HepG2 (cell line): ENCODE results near the gene ZNRF3. TPM values are rescaled to one million over a fixed set of nuclear protein-coding genes. Genes with fewer than 3 reads are reported as not detected.

Experiments used
- ATAC-seq: fragments of 200-7000 bp; cut with Tn5 transposase; 3 replicates; pipeline ENCODE4 v1.9.1; 2020; ENCODE audit warnings: mild to moderate bottlenecking, moderate library complexity
- BruUV-seq: library from RNA; stranded (reverse); fragments of 400-500 nt; replicated peaks from 2 replicates; lab custom pipeline; 2021; lab: Mats Ljungman, UMichigan
- CTCF ChIA-PET: fragments of 300-600 bp; formaldehyde crosslinking; extraction: SDS; loops from one replicate; lab custom pipeline; 2021; ENCODE audit warnings: low total read pairs, inconsistent platforms, low intra/inter-chr PET ratio; lab: Yijun Ruan, JAX
- POLR2A ChIA-PET: fragments of 350-600 bp; sonication (Branson Sonifier 250); formaldehyde crosslinking; loops from one replicate; lab custom pipeline; 2020; ENCODE audit warnings: antibody characterized with exemption, inconsistent platforms; lab: Yijun Ruan, JAX
- DNase-seq: peaks from one replicate; pipeline ENCODE4 v3.0.0-alpha.2; 2015; ENCODE audit warnings: low spot score
- FAIRE-seq: peaks from 3 replicates; lab custom pipeline; 2011; peaks lifted over from hg19 to GRCh38; lab: Jason Lieb, UNC
- H2AFZ ChIP-seq: one replicate; pipeline ENCODE4 v1.6.1; 2011; ENCODE audit warnings: low read length, inconsistent platforms
- H3K27ac ChIP-seq: fragments of 300-600 bp; 3 replicates; pipeline ENCODE4 v1.8.0; 2011; ENCODE audit warnings: mixed run types, mild to moderate bottlenecking, mixed read lengths, low read length, inconsistent platforms; ENCODE audit not compliant: insufficient read depth; ENCODE audit errors: extremely low read length
- H3K27me3 ChIP-seq, 2 experiments: fragments of 200-600 bp in 1 of 2; 2 replicates in 1 of 2; 3 replicates in 1 of 2; pipeline versions ENCODE4 v1.6.0 to v1.8.0; 2011; ENCODE audit warnings: low read length in 2 of 2, mild to moderate bottlenecking in 2 of 2, moderate library complexity in 2 of 2, inconsistent platforms in 1 of 2; ENCODE audit not compliant: insufficient read depth in 2 of 2, control insufficient read depth in 1 of 2
- H3K36me3 ChIP-seq, 2 experiments: fragments of 200-600 bp in 1 of 2; replicated peaks in 1 of 2; 2 replicates in 1 of 2; 3 replicates in 1 of 2; pipeline versions ENCODE4 v1.5.1 to v1.8.0; 2011; ENCODE audit warnings: low read length in 2 of 2, inconsistent platforms in 1 of 2; ENCODE audit not compliant: insufficient read depth in 2 of 2, control insufficient read depth in 1 of 2
- H3K4me1 ChIP-seq: 2 replicates; pipeline ENCODE4 v1.5.1; 2012; ENCODE audit warnings: low read length, inconsistent platforms; ENCODE audit not compliant: insufficient read depth
- H3K4me2 ChIP-seq: 2 replicates; pipeline ENCODE4 v1.6.0; 2011; ENCODE audit warnings: low read depth, low read length, inconsistent platforms
- H3K4me3 ChIP-seq, 3 experiments: fragments of 200-600 bp in 1 of 3; sonication (generic), shearing (Covaris generic) in 1 of 3; replicated peaks in 1 of 3; 2 replicates each; pipeline ENCODE4 v1.5.1; 2011 to 2016; ENCODE audit warnings: low read length in 3 of 3, inconsistent platforms in 2 of 3, low read depth in 2 of 3, mild to moderate bottlenecking in 2 of 3, control low read depth in 1 of 3, mixed read lengths in 1 of 3; ENCODE audit not compliant: insufficient read depth in 1 of 3
- H3K79me2 ChIP-seq: one replicate; pipeline ENCODE4 v1.6.1; 2011; ENCODE audit warnings: low read length, inconsistent platforms; ENCODE audit not compliant: insufficient read depth
- H3K9ac ChIP-seq: 2 replicates; pipeline ENCODE4 v1.6.0; 2011; ENCODE audit warnings: mild to moderate bottlenecking, low read depth, low read length, inconsistent platforms; ENCODE audit not compliant: insufficient read depth
- H3K9me3 ChIP-seq: 2 replicates; pipeline ENCODE4 v1.5.1; 2012; ENCODE audit warnings: mild to moderate bottlenecking, low read length
- H4K20me1 ChIP-seq: 2 replicates; pipeline ENCODE4 v1.6.0; 2011; ENCODE audit warnings: inconsistent platforms, mild to moderate bottlenecking, low read length, moderate library complexity; ENCODE audit not compliant: insufficient read depth
- GATAD1 ChIP-seq: IDR thresholded peaks from 2 replicates; pipeline ENCODE4 v1.6.1; 2016; ENCODE audit warnings: missing genetic modification reagents, missing compliant biosample characterization
- HMGXB3 ChIP-seq: sonication (generic); formaldehyde crosslinking; IDR thresholded peaks from 2 replicates; pipeline ENCODE4 v1.4.0; 2020; ENCODE audit warnings: missing genetic modification reagents, borderline replicate concordance
- RBM22 ChIP-seq: fragments of 200-400 bp; formaldehyde crosslinking; optimal IDR thresholded peaks from 2 replicates; pipeline ENCODE3; 2017; ENCODE audit warnings: mild to moderate bottlenecking, low read length, moderate library complexity
- SSRP1 ChIP-seq: IDR thresholded peaks from 2 replicates; pipeline ENCODE4 v1.6.1; 2016; ENCODE audit warnings: control low read depth
- STAT6 ChIP-seq: sonication (generic); formaldehyde crosslinking; IDR thresholded peaks from 2 replicates; pipeline ENCODE4 v1.4.0; 2020; ENCODE audit warnings: missing genetic modification reagents, mild to moderate bottlenecking, borderline replicate concordance
- ZBTB46 ChIP-seq: sonication (generic); formaldehyde crosslinking; IDR thresholded peaks from 2 replicates; pipeline ENCODE4 v1.4.0; 2020; ENCODE audit warnings: mild to moderate bottlenecking, missing genetic modification reagents, borderline replicate concordance
- ZNF281 ChIP-seq: sonication (generic); formaldehyde crosslinking; IDR thresholded peaks from 2 replicates; pipeline ENCODE4 v1.4.0; 2020; ENCODE audit warnings: missing genetic modification reagents, borderline replicate concordance
- WGBS: methylation state at CpG from one replicate; pipeline ENCODE4 v1.1.6; 2017; ENCODE audit warnings: low lambda C conversion rate; 5-methylcytosine and 5-hydroxymethylcytosine counted together
- in situ Hi-C: cut with HindIII; loops from 2 replicates; pipeline ENCODE4 v1.10.0; 2017; ENCODE audit warnings: low pct_unique_long_range_greater_than_20kb; ENCODE audit not compliant: extremely low pct_ligation_motif_present
- intact Hi-C: fragments of 100-400 bp; cut with micrococcal nuclease; formaldehyde crosslinking; loops from one replicate; pipeline ENCODE4 v1.10.0; 2022; ENCODE audit not compliant: unreplicated experiment
- polyA plus RNA-seq, 8 experiments: library from polyadenylated mRNA; depleted of rRNA in 3 of 8; stranded (reverse) in 7 of 8; unstranded in 1 of 8; fragments of >200 nt; fragmentation: Illumina TruSeq in 4 of 8; extraction: Trizol in 4 of 8; gene quantifications; 2 replicates each; pipeline versions ENCODE4 v1.2.1 to v1.2.3, GENCODE V29; 2011 to 2016; ENCODE audit warnings: low read depth in 4 of 8, missing spikeins in 1 of 8, mixed read lengths in 1 of 8; ENCODE audit not compliant: insufficient read depth in 1 of 8
- total RNA-seq, 5 experiments: library from RNA; depleted of rRNA; stranded (reverse); fragments of >200 nt; fragmentation: Illumina TruSeq; extraction: Trizol; gene quantifications; 2 replicates each; pipeline ENCODE4 v1.2.3, GENCODE V29; 2016; ENCODE audit warnings: low read depth in 1 of 5

ZNRF3 gene
- total and polyA plus RNA-seq, 2 of the 13 experiments (the other 11 are each of a cell fraction or from before 2014, with no cell fraction given): 20.3 to 36.7 TPM

- no peak for TF ChIP-seq HMGXB3 (CRISPR knock-in tag)
- no peak for TF ChIP-seq ZBTB46
- TF ChIP-seq, all 625 proteins: peak for 0
Measured at GRCh38 chr22:28998681-28999080, 115.3 kb downstream of the ZNRF3 start (continued).

- CTCF ChIA-PET: no interaction called here
- POLR2A ChIA-PET: interaction anchor here (0.9 to 1.5 kb wide), 3 partner anchors 18 to 116 kb away, joined by 3 to 9 read pairs (median 3); partner anchors contain the start of gene ZNRF3
- in situ Hi-C loops: no loop called here
Measured at GRCh38 chr22:28999510-28999909, 116.1 kb downstream of the ZNRF3 start.

More at GRCh38 chr22:28999510-28999909, 116.1 kb downstream of the ZNRF3 start:
- Histone ChIP-seq H3K36me3 (peaks cover 10 to 19% of the 10 kb centered on the region in 2 experiments), H2AFZ (no peak overlapping the region), H3K9ac (0 out of 2 replicates have a peak overlapping the region, but pooled peaks have one; percentile 24), H3K4me2 (peak overlapping the region; percentile 37; the same call in 1 of the 2 replicates), H3K9me3 (no peaks in the 10 kb centered on the region), H4K20me1 (0 out of 2 replicates have a peak, but pooled peaks cover 3% of the 10 kb centered on the region), H3K4me1 (peaks cover 85% of the 10 kb centered on the region), H3K79me2 (peaks cover 69% of the 10 kb centered on the region), H3K4me3 (no peak overlapping the region; a peak in 1 of 6 replicates), H3K27ac (peak overlapping the region; percentile 54), H3K27me3 (no peaks in the 10 kb centered on the region)
- intact Hi-C loops: no loop called here
- ATAC-seq (no peak), DNase-seq (no peak), FAIRE-seq (no peak)
- no TSS peak for BruUV-seq
- TF ChIP-seq GATAD1 (no peak), RBM22 (peak; percentile 71), STAT6 (CRISPR knock-in tag) (no peak), SSRP1 (CRISPR knock-in tag) (0 out of 2 replicates have a peak, but pooled peaks have one; percentile 55), ZNF281 (CRISPR knock-in tag) (no peak)
- WGBS: 84% methylated on average over 7 of the region's 7 CpGs
